Effector CD8-positive, alpha-beta T cell (primary cell): ENCODE results near the gene SERPINA9.
"Not testable (repeated sequence)": the region's sequence is repeated elsewhere in the genome, so short reads cannot be mapped to it uniquely, and the experiment has no call there.

Source experiments
- DNase-seq: peaks from one replicate; lab custom pipeline; 2025; lab: John Stamatoyannopoulos, UW
- total RNA-seq, 4 experiments: gene quantifications; one replicate each; lab custom pipeline; 2026; lab: John Stamatoyannopoulos, UW

The SERPINA9 gene, protein sequence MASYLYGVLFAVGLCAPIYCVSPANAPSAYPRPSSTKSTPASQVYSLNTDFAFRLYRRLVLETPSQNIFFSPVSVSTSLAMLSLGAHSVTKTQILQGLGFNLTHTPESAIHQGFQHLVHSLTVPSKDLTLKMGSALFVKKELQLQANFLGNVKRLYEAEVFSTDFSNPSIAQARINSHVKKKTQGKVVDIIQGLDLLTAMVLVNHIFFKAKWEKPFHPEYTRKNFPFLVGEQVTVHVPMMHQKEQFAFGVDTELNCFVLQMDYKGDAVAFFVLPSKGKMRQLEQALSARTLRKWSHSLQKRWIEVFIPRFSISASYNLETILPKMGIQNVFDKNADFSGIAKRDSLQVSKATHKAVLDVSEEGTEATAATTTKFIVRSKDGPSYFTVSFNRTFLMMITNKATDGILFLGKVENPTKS
- total RNA-seq, result 0 to 0.18 (median 0) reads per million in 4 experiments

DNA sequence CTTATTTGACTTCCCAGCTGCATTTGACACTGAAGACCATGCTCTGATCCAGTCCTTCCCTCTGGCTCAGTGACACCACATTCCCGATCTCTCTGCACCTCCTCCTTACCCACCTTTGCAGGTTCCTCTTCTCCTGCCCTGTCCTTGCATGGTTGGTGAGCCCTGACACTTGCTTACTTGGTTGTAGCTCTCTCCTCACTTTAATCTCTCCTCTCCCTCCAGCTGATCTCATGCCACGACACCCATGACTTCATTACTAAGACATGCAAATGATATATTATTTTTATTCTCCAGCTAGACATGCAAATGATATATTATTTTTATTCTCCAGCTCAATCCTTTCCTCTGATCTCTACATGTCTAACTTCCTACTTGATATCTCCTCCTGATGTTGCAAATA lies at the start of gene SERPINA9:
TSS of gene SERPINA9 (minus strand) at position 175 of the 400 bp plus-strand sequence. CDS start 6,357 bp downstream, outside the sequence.
- DNase-seq, result no peak

DNA sequence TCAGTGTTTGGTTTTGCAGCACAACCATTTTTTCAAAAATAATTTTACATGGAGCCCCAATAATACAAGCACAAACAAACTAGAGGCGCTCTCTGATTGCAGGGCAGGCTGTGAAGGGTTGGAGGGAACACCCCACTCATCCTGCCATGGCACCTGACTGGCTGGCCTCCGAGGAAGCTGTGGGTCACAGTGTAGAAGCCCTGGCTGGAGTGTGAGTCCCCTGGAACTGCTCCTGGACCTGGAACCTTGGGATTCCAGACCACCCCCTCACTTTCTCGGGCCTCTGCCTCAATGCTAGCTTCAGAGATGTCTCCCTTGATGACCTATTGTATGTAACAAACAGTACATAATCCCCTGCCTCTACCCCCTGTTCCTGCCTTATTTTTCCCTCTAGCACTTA lies 48.1 kb upstream of the SERPINA9 start:
- no peak for DNase-seq

DNA sequence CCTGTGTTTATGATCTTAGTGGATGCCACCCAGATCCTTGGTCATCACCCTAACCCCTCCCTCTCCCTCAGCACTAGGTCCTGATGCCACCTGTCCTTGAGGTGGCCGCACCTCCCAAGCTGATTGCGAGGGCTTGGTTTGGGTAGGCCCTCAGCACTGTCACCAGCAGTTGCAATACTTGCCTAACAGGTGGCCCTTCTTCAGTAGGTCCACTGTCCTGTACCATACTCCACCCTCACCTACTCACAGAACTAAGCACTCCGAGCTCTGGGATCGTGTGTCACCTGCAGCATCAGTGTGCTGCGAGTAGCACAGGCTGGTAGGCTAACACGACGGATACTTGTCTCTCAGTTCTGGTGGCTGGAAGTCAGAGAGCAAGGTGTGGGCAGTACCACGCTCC lies 47.3 kb upstream of the SERPINA9 start:
- DNase-seq, result no peak

- DNase-seq, result no peak
Measured at GRCh38 chr14:94522115-94522724, 46.2 kb upstream of the SERPINA9 start.

DNA sequence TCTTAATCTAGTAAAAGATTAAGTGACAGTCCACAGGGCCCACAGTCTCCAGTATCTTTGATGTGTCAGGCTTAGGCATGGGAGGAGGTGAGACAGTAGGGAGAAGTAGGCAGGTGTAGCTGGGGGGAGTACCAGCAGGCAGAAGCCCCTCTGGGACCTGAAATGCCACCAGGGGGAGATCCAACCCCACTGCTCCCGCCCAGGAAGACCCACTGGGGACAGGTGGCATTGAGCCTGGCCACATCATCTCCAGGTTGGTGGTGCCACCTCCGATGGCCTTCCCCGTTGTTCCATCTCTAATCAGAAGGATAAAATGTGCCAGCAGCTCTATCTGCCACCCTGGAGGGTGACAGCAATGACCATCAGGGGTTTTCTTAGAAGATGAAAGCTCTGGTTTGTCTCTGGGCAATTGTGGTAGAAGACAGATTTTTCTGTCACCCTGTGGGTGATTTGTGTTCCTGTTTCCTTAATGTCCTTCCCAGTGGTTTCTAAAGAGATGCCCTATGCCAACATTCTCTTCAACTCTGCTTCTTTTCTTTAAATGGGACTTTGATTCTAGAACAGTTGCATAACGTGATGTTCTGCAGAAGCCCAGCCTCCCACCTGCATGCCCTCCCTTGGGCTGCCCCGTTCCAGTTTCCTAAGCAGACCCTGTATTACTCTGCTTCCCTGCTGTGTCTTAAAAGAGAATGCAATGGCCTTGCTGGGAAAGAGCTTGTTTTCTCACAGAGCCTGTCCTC lies 45.5 kb upstream of the SERPINA9 start:
- DNase-seq, result no peak

DNA sequence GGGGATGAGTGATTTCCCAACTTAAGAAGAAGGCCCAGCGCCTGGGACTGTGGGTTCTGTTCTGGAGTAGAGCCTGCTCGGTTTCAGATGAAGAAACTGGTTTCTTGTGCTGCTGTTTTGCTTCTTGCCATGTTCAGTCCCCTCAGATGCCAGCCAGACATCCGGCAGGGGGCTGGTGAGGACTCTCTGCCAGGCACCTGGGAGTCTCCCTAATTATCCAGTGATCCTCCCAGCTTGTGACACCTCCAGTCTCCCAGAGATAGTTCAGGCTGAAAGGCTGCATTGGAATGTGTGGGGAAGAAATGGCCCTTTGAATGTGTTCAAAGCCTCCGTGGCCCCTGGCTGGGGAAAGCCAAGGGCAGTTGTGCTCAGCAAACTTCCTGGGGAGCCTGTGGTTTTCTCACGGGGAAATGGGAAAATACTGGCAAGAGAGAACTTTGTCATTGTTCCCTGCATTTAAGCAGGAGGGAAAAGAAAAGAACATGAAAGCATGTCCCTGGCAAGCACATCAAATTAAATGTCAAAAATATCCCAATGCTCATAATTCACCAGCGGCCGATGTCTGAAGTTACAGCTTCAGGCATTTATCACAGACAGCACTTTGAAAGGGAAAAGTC lies 41.8 kb upstream of the SERPINA9 start:
- no peak for DNase-seq

DNA sequence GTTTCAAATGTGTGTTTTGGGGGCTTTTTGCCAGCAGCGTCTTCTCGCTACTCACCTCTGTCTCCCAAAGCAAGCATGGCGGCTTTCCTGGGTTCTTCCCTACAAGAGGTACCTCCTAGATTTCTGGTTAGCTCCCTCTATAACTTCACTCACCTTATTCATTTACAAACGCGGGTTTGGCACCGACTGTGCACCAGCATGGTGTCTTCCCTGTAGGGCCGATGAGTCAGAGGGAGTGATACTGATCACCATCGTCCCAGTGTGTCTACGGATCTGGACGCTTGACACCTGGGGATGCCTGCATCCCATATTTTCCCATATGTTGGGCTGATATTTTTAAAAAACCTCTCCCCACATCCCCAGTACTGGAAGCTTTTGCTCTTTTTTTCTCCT lies 41.2 kb upstream of the SERPINA9 start:
- DNase-seq, result no peak

DNA sequence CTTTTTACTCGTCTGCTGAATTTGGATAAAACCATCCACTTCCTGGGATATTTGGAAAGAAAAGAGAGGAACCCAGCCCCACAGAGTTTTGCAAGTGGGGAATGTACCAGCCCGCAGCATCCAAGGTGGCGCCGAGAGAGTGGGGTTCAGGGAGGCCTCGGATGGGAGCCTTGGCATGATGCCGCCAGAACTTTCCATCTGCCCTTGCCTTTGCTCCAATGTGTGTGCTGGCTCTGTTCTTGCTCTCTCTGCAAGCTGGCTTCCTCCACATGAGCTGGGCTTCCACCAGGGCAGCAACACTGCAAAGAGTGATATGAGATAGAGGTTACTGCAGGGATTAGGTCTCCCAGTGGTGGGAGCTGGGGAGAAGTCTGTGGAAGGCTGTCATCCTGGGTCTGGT lies 39.9 kb upstream of the SERPINA9 start:
- no peak for DNase-seq

DNA sequence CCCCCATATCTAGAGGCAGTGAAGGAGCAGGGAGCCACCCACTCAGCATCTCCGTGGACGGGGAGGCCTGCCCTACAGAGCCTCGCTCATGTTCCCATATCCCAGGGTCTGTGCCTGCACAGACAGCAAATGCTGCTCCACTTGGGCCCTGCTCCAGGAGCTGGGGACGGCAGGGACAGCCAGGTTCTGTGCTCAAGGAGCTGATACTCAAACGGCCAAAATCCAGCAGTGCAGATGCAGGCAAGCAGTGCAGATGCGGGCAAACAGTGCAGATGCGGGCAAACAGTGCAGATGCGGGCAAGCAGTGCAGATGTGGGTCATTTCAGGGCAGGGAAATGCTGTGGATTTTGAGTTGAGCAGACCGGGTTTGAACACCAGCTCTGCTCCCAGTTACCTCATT lies 39.4 kb upstream of the SERPINA9 start:
- DNase-seq, result no peak

GRCh38 chr14:94514351-94514750 lies 38.4 kb upstream of the SERPINA9 start:
- no peak for DNase-seq

- not testable (repeated sequence) for DNase-seq
Measured at GRCh38 chr14:94510481-94510880, 34.5 kb upstream of the SERPINA9 start.

DNA sequence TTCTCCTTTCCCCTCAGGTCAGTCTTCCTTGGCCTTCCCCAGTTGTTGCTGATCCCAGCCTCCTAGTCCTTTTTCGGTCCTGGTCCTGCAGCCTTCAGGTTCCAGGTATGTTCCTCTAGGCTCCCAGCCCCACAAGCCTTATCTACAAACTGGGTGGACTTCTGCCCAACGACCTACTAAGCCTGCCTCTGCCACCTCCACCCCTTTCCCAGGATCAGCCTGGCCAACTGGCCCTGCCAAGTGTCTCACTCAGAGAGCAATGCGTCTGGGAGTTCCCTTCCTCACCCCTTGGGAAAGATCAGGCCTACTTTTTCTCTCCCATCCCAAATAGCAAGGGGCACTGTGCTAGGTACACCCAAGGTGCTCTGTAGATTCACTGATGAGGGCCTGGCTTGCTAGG lies 33.4 kb upstream of the SERPINA9 start, which contains the start of gene SERPINA12:
TSS of gene SERPINA12 (minus strand) at position 114 of the 400 bp plus-strand sequence. CDS start 11,072 bp downstream, outside the sequence.
- no peak for DNase-seq

- DNase-seq, result no peak
Measured at GRCh38 chr14:94505641-94506040, 29.6 kb upstream of the SERPINA9 start.

GRCh38 chr14:94505206-94505605 lies 29.2 kb upstream of the SERPINA9 start:
- no peak for DNase-seq

GRCh38 chr14:94501588-94502516 lies 25.9 kb upstream of the SERPINA9 start:
- DNase-seq, result no peak

DNA sequence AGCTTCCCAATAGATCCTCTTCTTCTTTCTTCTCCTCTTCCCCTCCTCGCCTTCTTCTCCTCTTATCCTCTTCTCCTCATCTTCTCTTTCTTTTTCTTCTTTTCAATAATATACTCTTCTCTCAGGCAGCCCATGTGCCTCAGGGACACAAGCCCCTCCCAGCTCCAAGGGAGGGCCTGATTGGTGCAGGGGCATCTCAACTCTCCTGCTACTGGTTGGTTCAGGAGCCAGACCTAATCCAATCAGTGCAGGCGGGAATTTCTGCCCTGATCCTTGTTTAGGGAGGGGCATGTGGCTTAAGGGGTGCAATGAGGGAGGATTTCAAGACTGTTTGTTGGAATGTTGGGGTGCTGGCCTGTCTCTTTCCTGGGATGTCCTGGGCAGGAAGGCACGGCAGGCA lies 24.3 kb upstream of the SERPINA9 start:
- no peak for DNase-seq

GRCh38 chr14:94499673-94500072 lies 23.7 kb upstream of the SERPINA9 start:
- no peak for DNase-seq

GRCh38 chr14:94498215-94498614 lies 22.2 kb upstream of the SERPINA9 start:
- DNase-seq, result no peak

GRCh38 chr14:94494085-94494484 lies 18.1 kb upstream of the SERPINA9 start:
- DNase-seq, result no peak

DNA sequence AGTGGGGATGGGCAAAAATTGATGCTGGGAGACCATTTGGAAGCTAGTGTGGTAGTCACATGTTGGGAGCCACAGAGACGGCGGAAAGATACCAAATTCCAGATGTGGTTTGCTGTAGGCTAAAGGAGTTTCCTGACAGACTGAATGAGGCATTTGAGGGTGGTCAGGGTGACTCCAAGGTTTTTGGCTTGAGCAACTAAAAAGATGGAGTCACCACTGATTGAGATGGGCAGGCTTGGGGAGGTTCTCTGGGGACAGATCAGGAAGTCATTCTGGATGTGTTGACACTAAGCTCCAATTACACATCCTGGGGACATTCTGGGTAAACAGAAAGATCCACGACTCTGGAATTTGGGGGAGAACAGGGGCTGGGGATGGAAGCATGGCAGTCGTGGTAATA lies 15.5 kb upstream of the SERPINA9 start:
- DNase-seq, result no peak

DNA sequence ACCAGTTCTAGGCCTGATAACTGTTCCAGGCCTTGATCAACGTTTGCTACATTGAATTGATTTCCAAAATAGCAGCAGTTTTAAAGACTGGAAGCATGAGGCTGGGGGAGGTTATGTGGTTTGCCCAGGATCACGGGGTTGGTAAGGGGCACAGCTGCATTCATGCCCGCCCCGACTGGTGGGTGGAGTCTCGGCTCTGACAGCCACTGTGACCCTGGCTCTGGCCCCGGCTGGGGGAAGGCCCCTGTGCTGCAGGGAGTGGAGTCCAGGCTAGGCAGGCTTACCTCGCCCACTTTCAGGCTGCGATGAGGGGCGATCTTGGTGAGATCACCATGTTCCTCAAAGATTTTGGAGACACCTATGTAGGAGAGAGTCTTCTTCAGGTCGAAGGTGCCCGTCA lies 13.3 kb upstream of the SERPINA9 start:
- no peak for DNase-seq
